Epithelial cell of proximal tubule (primary cell): ENCODE results near the gene LDLRAD4. TPM values are rescaled to one million over a fixed set of nuclear protein-coding genes. Genes with fewer than 3 reads are reported as not detected.

Experiments
- DNase-seq: peaks from one replicate; pipeline ENCODE4 v3.0.0-alpha.2; 2011; ENCODE audit warnings: low read depth
- H3K4me3 ChIP-seq: 2 replicates; pipeline ENCODE4 v1.5.1; 2011; ENCODE audit warnings: low read depth, mild to moderate bottlenecking, low read length
- CTCF ChIP-seq: conservative IDR thresholded peaks from 2 replicates; pipeline ENCODE4 v1.5.1; 2012; ENCODE audit warnings: low read depth, mild to moderate bottlenecking, low read length
- total RNA-seq: library from RNA; depleted of rRNA; stranded (reverse); fragments of >200 nt; gene quantifications from 2 replicates; pipeline ENCODE4 v1.2.3, GENCODE V29; 2015

Gene LDLRAD4
- total RNA-seq, 1 donor from 2014 or later, result under 0.01 TPM

GRCh38 chr18:13362607-13363006, 144.0 kb downstream of the LDLRAD4 start:
- no peak for TF ChIP-seq CTCF
- no peak for DNase-seq
- H3K4me3 ChIP-seq, result no peak overlapping the region

GRCh38 chr18:13363359-13363758, 144.8 kb downstream of the LDLRAD4 start:
- no peak for TF ChIP-seq CTCF
- DNase-seq, result no peak
- H3K4me3 ChIP-seq, result no peak overlapping the region

- no peak overlapping the region for H3K4me3 ChIP-seq
- TF ChIP-seq CTCF, result no peak
- no peak for DNase-seq
Observed at GRCh38 chr18:13364721-13365205, 146.2 kb downstream of the LDLRAD4 start.

DNA sequence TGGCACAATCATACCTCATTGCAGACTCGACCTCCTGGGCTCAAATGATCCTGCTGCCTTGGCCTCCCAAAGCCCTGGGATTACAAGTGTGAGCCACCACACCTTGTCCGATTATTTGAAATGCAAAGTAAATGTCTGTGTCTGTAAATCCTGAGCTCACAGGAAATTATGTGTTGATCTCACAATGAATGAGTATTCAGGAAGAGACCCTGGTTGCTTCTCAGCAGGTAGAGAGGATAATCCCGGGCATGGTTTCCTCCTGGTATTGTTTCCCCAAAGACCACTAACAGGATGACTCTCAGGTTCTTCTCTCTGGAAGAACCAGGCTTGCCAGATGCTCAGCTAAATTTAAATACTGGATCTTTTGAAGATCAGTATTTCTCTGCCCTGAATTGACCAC, 147.6 kb downstream of the LDLRAD4 start:
- TF ChIP-seq CTCF, result no peak
- no peak for DNase-seq
- H3K4me3 ChIP-seq, result no peak overlapping the region

- no peak for TF ChIP-seq CTCF
- no peak overlapping the region for H3K4me3 ChIP-seq
- DNase-seq, result no peak
Observed at GRCh38 chr18:13366541-13366940, 148.0 kb downstream of the LDLRAD4 start.

DNA sequence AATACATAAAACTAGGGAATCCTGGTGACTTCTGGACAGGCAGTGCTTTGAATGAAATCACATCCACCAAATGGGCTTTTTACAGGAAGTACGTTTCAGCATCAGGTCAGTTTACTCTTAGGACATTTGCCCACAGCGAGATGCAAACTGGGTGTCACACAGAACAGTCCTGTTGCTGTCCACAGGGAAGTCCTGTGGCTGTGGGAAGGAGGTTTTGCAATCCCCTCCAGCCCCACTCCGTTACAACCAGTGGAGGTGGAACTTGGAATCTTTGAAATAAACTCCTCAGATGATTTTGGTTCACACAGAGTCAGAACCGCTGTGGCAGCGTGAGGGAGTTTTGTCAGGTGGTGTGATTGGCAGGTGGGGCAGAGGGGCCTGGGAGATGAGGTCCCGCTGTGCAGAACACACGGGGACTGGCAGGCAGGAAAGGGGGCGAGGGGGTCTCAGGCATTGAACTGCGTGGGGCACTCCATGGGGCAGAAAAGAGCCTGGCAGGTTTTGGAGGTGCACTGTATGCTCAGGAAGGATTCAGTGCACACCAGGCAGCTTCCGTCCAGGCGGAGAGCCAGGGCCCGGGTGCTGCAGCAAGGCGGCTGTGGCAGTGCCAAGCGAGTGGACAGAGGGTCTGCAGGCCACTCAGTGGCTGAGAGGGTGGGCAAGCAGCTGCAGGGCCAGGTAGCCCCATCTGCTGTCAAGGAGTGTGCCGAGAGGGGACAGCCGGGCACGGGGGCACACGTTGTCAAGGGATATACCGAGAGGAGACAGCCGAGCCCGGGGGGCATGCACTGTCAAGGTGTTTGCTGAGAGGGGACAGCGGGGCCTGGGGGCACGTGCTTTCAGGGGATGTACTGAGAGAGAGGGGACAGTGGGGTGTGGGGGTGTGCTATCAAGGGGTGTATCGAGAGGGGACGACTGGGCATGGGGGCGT, 148.7 kb downstream of the LDLRAD4 start:
- TF ChIP-seq CTCF, result no peak
- no peak overlapping the region for H3K4me3 ChIP-seq
- no peak for DNase-seq
